Astrocyte of the cerebellum (primary cell): ENCODE measurements around the gene SMPX.
A peak's percentile ranks its signal among the peaks of the same experiment; 100 is the strongest.

ENCODE experiments used
- DNase-seq: peaks from one replicate; pipeline ENCODE4 v3.0.0-alpha.2; 2011; ENCODE audit warnings: low read depth
- H3K4me3 ChIP-seq: 2 replicates; pipeline ENCODE4 v1.5.1; 2011; ENCODE audit warnings: mild to moderate bottlenecking, low read depth, low read length, moderate library complexity
- CTCF ChIP-seq: IDR thresholded peaks from 2 replicates; pipeline ENCODE4 v1.5.1; 2012; ENCODE audit warnings: low read length, low read depth, moderate library complexity, mild to moderate bottlenecking; ENCODE audit errors: missing control alignments
- in situ Hi-C: cut with HindIII; loops from 2 replicates; pipeline ENCODE4 v1.10.0; 2017; ENCODE audit warnings: low sequenced_read_pairs

Gene SMPX

DNA sequence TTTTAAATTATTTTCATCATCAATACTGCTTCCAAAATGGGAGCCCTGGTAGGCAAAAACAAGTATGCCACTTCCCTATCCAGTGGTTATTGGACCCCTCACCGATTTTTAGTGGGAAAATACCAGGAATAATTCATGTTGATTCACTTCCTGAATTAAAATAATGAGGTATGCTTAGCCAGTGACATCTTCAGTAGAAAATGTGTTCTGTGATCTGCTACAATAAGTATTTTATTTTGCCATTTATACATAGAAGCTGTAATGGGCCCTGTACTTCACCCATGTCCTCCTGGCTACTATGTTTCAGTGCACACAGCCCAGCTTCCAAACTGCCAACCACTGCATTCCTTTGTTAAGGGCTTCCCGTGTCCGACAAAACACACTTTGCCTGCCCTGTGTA is 58.8 kb downstream of the SMPX start:
- TF ChIP-seq CTCF, result no peak
- H3K4me3 ChIP-seq, result no peak overlapping the region
- in situ Hi-C loops, result no loop called here
- DNase-seq, result no peak

GRCh38 chrX:21698272-21698671 is 59.6 kb downstream of the SMPX start:
- no peak overlapping the region for H3K4me3 ChIP-seq
- no peak for TF ChIP-seq CTCF
- in situ Hi-C loops, result no loop called here
- DNase-seq, result no peak

- in situ Hi-C loops, result no loop called here
- no peak overlapping the region for H3K4me3 ChIP-seq
- TF ChIP-seq CTCF, result no peak
- no peak for DNase-seq
Measured at GRCh38 chrX:21691512-21692018, 66.4 kb downstream of the SMPX start.

- no peak for DNase-seq
- TF ChIP-seq CTCF, result no peak
- no peak overlapping the region for H3K4me3 ChIP-seq
- in situ Hi-C loops, result no loop called here
Measured at GRCh38 chrX:21683941-21684340, 74.0 kb downstream of the SMPX start.

GRCh38 chrX:21678048-21678612 is 79.8 kb downstream of the SMPX start:
- in situ Hi-C loops, result no loop called here
- no peak for TF ChIP-seq CTCF
- DNase-seq, result peak; percentile 24
- no peak overlapping the region for H3K4me3 ChIP-seq

DNA sequence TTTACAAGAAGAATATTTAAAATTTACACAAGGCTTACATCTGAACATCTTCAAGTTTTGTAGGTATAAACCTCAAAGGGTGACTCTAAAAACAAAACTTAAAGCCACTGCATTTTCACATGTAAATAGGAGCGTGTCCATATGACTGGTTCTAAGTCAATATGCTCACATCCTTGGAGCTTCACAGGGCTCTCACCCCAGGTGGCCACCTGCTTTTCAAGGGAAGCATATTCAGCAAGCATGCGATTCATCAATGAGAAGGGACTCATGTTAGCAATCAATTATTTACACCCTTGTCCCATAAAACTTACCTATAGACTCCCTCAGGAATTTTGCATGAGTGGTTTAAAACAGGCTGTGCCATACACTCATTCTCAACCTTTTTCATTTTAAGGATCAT is 82.0 kb downstream of the SMPX start:
- in situ Hi-C loops, result no loop called here
- no peak for TF ChIP-seq CTCF
- no peak overlapping the region for H3K4me3 ChIP-seq
- DNase-seq, result no peak
